Measurements from ENCODE around the gene HS6ST1.

The HS6ST1 gene

DNA sequence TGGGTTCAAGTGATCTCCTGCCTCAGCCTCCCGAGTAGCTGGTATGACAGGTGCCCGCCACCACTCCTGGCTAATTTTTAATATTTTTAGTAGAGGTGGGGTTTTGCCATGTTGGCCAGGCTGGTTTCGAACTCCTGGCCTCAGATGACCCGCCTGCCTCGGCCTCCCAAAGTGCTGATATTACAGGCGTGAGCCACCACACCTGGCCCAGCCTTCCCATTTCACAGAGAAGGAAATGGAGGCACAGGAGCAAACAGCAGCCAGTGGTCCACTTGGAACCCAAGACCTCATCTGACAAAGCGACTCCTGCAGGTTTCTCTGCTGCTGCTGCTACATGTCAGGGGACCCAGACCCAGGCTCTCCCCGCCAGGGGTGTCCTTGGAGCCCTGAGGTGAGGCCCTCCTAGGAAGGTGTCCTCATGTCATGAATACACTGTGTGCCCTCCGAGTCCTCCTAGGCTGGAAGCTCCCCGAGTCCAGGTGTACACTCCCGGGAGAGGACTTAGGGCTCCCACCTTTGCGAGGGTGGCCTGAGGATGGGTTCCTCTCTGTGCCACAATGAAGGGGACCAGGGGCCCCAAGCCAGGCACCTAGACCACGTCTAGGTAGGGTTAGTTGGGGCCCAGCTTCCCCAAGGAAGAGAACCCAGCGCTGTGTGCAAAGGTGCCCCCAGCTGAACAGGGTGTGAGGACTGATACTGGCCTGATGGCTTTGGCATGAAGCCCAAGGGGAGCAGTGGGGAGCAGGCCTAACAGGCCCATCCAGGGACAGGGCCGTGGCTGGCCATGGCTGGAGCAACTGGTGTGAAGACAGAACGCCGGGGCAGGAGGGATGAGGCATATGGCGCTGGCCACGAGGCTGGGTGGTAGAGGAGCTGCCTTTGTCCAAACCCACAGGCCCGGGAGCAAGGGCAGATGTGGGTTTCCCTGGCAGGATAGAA lies 56.1 kb downstream of the HS6ST1 start:
- Histone ChIP-seq H3K4me3 (ENCODE audit: low read depth in 1 of 2, low read length in 2 of 2) (no peak overlapping the region), H3K79me2 (ENCODE audit: insufficient read depth, low read length) (no peaks in the 10 kb centered on the region), H3K9ac (ENCODE audit: low read depth, low read length) (no peak overlapping the region), H3K4me2 (ENCODE audit: insufficient read depth, low read length) (no peak overlapping the region), H3K4me1 (ENCODE audit: insufficient read depth, low read length) (no peaks in the 10 kb centered on the region), H4K20me1 (ENCODE audit: insufficient read depth, low read length) (peaks cover 32% of the 10 kb centered on the region), H2AFZ (ENCODE audit: low read depth, low read length) (no peak overlapping the region), H3K9me3 (ENCODE audit: insufficient read depth, low read length, severe bottlenecking) (no peaks in the 10 kb centered on the region), H3K27ac (ENCODE audit: low read length) (no peak overlapping the region), H3K27me3 (ENCODE audit: insufficient read depth, low read length, poor library complexity) (no peaks in the 10 kb centered on the region), H3K36me3 (ENCODE audit: insufficient read depth, low read length) (peaks cover 15% of the 10 kb centered on the region)
- no peak for TF ChIP-seq EZH2 (IDR thresholded peaks at IDR 0.05; ENCODE audit: borderline replicate concordance, low read depth, low read length, severe bottlenecking)
- TF ChIP-seq, protein P1, sequence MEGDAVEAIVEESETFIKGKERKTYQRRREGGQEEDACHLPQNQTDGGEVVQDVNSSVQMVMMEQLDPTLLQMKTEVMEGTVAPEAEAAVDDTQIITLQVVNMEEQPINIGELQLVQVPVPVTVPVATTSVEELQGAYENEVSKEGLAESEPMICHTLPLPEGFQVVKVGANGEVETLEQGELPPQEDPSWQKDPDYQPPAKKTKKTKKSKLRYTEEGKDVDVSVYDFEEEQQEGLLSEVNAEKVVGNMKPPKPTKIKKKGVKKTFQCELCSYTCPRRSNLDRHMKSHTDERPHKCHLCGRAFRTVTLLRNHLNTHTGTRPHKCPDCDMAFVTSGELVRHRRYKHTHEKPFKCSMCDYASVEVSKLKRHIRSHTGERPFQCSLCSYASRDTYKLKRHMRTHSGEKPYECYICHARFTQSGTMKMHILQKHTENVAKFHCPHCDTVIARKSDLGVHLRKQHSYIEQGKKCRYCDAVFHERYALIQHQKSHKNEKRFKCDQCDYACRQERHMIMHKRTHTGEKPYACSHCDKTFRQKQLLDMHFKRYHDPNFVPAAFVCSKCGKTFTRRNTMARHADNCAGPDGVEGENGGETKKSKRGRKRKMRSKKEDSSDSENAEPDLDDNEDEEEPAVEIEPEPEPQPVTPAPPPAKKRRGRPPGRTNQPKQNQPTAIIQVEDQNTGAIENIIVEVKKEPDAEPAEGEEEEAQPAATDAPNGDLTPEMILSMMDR (IDR thresholded peaks at IDR 0.05; ENCODE audit: borderline replicate concordance, extremely low read depth, low read length, poor library complexity, severe bottlenecking), result no peak
- ATAC-seq (ENCODE audit: insufficient read depth, low read depth) (peak; percentile 30), DNase-seq (no peak)

DNA sequence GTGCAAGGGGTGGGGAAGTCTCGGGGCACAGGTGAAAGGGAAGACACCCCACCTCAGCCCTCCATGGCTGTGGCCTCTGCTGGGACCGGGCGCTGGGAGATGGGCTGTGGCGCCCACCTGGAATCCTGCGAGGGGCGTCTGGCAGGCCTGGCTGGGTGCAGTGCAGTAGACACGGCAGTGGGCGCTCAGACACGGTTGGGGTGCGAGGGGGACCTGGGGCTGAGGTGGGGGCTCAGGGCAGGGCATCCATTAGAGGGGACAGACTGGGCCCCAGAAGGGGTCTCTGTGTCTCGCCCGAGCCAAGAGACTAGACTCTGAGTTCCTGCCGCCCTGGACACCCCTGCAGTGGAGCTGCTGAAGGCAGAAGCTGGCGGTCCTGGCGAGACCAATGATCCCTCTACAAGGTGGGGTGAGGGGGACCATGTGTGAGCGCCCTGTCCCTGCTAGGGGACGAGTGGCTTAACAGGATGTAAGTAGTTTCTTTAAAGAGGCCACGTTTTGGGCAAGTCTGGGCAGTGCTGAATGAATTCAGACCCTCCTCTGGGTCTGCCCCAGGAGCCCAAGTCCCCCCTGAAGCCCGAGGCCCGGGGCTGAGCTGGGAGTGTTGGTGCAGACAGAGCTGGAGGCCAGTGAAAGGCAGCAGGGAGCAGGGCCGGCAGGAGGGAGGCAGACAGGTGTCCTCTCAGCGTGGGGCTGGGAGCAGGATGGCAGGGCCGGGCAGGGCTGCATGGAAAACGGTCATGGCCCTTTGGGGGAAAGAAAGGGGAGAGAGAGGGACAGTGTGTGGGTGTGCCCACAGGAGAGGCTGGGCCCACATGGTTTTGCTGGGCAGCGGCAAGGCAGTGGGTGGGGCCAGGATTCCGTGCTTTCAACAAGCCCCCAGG lies 57.2 kb downstream of the HS6ST1 start:
- no peak overlapping the region for H3K4me2 ChIP-seq (ENCODE audit: insufficient read depth, low read length)
- peaks cover 25% of the 10 kb centered on the region for H4K20me1 ChIP-seq (ENCODE audit: insufficient read depth, low read length)
- H3K79me2 ChIP-seq (ENCODE audit: insufficient read depth, low read length), result no peaks in the 10 kb centered on the region
- H3K36me3 ChIP-seq (ENCODE audit: insufficient read depth, low read length), result peaks cover 11% of the 10 kb centered on the region
- no peak overlapping the region for H3K9ac ChIP-seq (ENCODE audit: low read depth, low read length)
- no peak overlapping the region for H3K27ac ChIP-seq (ENCODE audit: low read length)
- H3K4me3 ChIP-seq (ENCODE audit: low read depth in 1 of 2, low read length in 2 of 2), result no peak overlapping the region
- TF ChIP-seq, protein P1 (IDR thresholded peaks at IDR 0.05; ENCODE audit: borderline replicate concordance, extremely low read depth, low read length, poor library complexity, severe bottlenecking), result no peak
- no peak for TF ChIP-seq EZH2 (IDR thresholded peaks at IDR 0.05; ENCODE audit: borderline replicate concordance, low read depth, low read length, severe bottlenecking)
- H2AFZ ChIP-seq (ENCODE audit: low read depth, low read length), result no peak overlapping the region
- DNase-seq, result no peak
- H3K9me3 ChIP-seq (ENCODE audit: insufficient read depth, low read length, severe bottlenecking), result no peaks in the 10 kb centered on the region
- H3K4me1 ChIP-seq (ENCODE audit: insufficient read depth, low read length), result no peaks in the 10 kb centered on the region
- no peaks in the 10 kb centered on the region for H3K27me3 ChIP-seq (ENCODE audit: insufficient read depth, low read length, poor library complexity)
- ATAC-seq (ENCODE audit: insufficient read depth, low read depth), result no peak

DNA sequence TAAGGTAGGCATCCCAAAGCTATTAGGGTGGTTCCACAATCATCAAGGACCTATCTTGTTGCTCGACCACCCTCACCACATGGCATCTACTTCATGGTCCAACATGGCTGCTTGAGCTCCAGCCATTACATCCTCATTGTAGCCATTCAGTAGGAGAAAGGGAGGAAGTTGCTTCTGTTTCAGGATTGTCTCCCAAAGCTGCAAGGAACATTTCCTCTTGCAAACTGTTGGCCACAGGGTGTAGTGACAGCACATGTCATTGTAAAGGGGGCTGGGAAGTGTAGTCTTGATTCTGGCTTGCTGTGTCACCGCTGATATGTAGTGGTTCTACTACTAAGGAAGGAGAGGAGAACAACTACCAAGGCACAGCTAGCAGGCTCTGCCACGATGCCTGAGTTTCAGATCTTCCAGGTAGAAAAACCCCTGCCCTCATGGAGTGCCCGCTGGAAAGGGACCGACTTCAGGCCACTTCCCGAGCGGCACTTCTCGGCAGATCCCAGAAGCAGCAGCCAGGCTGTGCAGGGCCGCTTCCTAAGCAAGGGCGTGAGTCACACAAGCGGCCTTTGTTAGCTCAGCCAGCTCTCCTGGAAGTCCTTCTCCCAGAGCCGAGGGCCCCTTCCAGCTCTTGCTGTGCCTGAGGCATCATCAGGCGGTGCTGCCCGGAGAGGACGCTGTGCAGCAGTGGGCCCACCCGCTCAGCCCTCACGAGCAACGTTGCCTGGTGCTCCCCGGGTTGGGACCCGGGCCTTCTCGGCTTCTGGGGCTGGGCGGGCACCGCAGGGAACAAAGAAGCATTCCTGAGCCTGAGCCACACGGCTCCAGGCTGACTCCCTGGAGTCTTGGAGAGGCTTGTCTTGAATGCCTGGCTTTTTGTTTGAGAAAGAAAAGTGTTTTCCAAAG lies 58.2 kb downstream of the HS6ST1 start:
- ATAC-seq (ENCODE audit: insufficient read depth, low read depth) (no peak), DNase-seq (no peak)
- H3K9me3 ChIP-seq (ENCODE audit: insufficient read depth, low read length, severe bottlenecking), result no peaks in the 10 kb centered on the region
- no peak overlapping the region for H3K4me2 ChIP-seq (ENCODE audit: insufficient read depth, low read length)
- no peaks in the 10 kb centered on the region for H3K79me2 ChIP-seq (ENCODE audit: insufficient read depth, low read length)
- H3K4me1 ChIP-seq (ENCODE audit: insufficient read depth, low read length), result no peaks in the 10 kb centered on the region
- H3K27ac ChIP-seq (ENCODE audit: low read length), result no peak overlapping the region
- H2AFZ ChIP-seq (ENCODE audit: low read depth, low read length), result no peak overlapping the region
- H3K36me3 ChIP-seq (ENCODE audit: insufficient read depth, low read length), result peaks cover 6% of the 10 kb centered on the region; the same call in 1 of the 2 replicates
- H3K27me3 ChIP-seq (ENCODE audit: insufficient read depth, low read length, poor library complexity), result no peaks in the 10 kb centered on the region
- no peak overlapping the region for H3K4me3 ChIP-seq (ENCODE audit: low read depth in 1 of 2, low read length in 2 of 2)
- TF ChIP-seq EZH2 (IDR thresholded peaks at IDR 0.05; ENCODE audit: borderline replicate concordance, low read depth, low read length, severe bottlenecking), result no peak
- TF ChIP-seq, protein P1 (IDR thresholded peaks at IDR 0.05; ENCODE audit: borderline replicate concordance, extremely low read depth, low read length, poor library complexity, severe bottlenecking), result no peak
- H4K20me1 ChIP-seq (ENCODE audit: insufficient read depth, low read length), result peaks cover 20% of the 10 kb centered on the region
- H3K9ac ChIP-seq (ENCODE audit: low read depth, low read length), result no peak overlapping the region
